Right atrium auricular region (tissue), 2 donors: Measurements from ENCODE around the gene KCNAB1. TPM values are rescaled to one million over a fixed set of nuclear protein-coding genes. Genes with fewer than 3 reads are reported as not detected.

Source experiments
- DNase-seq: peaks from one replicate; pipeline ENCODE4 v3.0.0-alpha.2; 2019; ENCODE audit warnings: low spot score
- H3K27ac ChIP-seq, 2 donors: fragments of 200-600 bp; sonication (generic); 1 replicate in 1 of 2; 2 replicates in 1 of 2; pipeline ENCODE4 v1.5.1; 2016 to 2019
- H3K27me3 ChIP-seq, 2 donors: fragments of 200-600 bp; sonication (generic); one replicate each; pipeline versions ENCODE4 v1.5.1 to v1.6.0; 2017 to 2019
- H3K36me3 ChIP-seq: fragments of 200-600 bp; sonication (generic); one replicate; pipeline ENCODE4 v1.5.1; 2016
- H3K4me1 ChIP-seq, 2 donors: fragments of 200-600 bp; sonication (generic); one replicate each; pipeline versions ENCODE4 v1.5.1 to v1.6.0; 2017 to 2019
- H3K4me3 ChIP-seq, 2 donors: fragments of 200-600 bp; sonication (generic); 1 replicate in 1 of 2; 2 replicates in 1 of 2; pipeline ENCODE4 v1.5.1; 2017 to 2019; ENCODE audit warnings: mild to moderate bottlenecking in 1 of 2, moderate library complexity in 1 of 2
- H3K9me3 ChIP-seq, 2 donors: fragments of 200-600 bp; sonication (generic); one replicate each; pipeline ENCODE4 v1.5.1; 2019
- CTCF ChIP-seq, 2 donors: fragments of 200-600 bp; sonication (generic); IDR thresholded peaks; one replicate each; pipeline ENCODE4 v1.5.1; 2019; ENCODE audit warnings: antibody characterized with exemption in 2 of 2
- total RNA-seq, 2 donors: library from RNA; depleted of rRNA; stranded (reverse); fragments of >200 nt; gene quantifications; one replicate each; pipeline ENCODE4 v1.1.0, GENCODE V29; 2016

KCNAB1 gene
- total RNA-seq, 2 donors from 2014 or later, result 2.0 to 3.2 TPM

- Histone ChIP-seq H3K36me3 (no peaks in the 10 kb centered on the region), H3K9me3 (no peaks in the 10 kb centered on the region), H3K4me3 (no peak overlapping the region), H3K27me3 (no peaks in the 10 kb centered on the region), H3K27ac (no peak overlapping the region), H3K4me1 (peaks cover 0 to 6% of the 10 kb centered on the region in 2 donors)
- no peak for DNase-seq
- no peak for TF ChIP-seq CTCF (IDR thresholded peaks at IDR 0.05)
Measured at GRCh38 chr3:156413293-156413892, 293.0 kb downstream of the KCNAB1 start.

DNA sequence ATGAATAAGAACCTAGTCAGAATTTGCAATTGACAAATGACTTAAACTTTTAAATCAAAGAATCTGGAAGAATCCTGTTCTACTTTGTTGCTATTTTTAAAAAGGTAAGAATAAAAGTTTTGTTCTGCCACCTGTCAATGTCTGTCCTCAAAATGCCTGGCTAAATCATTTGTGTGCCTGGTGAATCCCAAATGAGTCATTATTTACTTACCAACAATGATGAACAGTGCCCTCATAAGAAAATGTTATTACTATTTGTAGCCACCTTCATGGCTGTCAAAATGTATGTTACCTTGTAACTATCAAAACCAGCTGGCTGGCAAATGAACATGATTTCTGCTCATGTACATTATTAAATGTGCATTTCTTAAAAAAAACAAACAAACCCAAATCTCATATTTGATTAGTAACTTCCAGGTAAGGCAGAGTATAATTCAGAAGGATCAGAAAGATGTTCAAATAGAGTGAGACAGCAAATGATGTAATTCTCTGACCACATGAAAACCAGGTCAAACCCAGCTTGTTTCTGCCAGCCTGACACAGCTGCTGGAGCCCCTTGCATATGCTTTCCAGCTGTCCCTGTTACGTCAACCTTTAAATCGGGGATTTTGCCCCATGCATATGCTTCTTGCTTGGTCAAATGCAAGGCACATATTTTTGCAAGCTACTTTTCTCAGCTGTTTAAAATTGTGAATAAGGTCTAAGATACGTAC, 296.6 kb downstream of the KCNAB1 start:
- Histone ChIP-seq H3K9me3 (no peaks in the 10 kb centered on the region), H3K27me3 (no peaks in the 10 kb centered on the region), H3K27ac (no peak overlapping the region), H3K4me1 (peaks cover 0 to 6% of the 10 kb centered on the region in 2 donors), H3K36me3 (no peaks in the 10 kb centered on the region), H3K4me3 (no peak overlapping the region)
- no peak for DNase-seq
- no peak for TF ChIP-seq CTCF (IDR thresholded peaks at IDR 0.05)

DNA sequence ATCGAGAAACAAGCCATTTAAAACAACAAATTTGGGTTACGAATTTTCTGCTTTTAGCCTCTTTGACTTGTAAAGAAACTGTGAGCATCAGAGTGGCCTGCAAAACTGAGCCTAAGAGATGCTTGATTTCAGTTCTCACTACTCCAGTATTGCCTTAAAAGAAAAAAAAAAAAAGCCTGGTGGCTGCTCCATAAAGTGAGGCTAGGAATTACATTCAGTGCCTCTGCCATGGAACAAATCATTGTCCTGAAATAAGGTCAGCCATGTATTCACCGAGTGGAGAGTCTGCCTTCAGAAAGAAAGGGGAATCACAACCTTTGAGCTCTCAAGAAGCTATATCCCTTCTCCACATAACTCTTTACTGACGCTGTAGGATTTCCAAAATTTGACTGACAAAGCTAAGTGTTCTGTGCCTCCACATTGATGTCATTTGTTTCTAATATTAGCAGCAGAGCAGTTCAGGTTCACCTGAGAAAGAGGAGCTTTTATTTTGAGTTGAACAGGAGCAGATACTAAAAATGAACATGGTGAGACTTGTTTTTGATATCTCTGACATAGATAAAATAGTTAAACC, 297.3 kb downstream of the KCNAB1 start:
- H3K4me3 ChIP-seq, result no peak overlapping the region
- H3K4me1 ChIP-seq, result peaks cover 0 to 6% of the 10 kb centered on the region in 2 donors
- TF ChIP-seq CTCF (IDR thresholded peaks at IDR 0.05), result no peak
- no peaks in the 10 kb centered on the region for H3K27me3 ChIP-seq
- no peaks in the 10 kb centered on the region for H3K36me3 ChIP-seq
- no peaks in the 10 kb centered on the region for H3K9me3 ChIP-seq
- no peak overlapping the region for H3K27ac ChIP-seq
- no peak for DNase-seq

DNA sequence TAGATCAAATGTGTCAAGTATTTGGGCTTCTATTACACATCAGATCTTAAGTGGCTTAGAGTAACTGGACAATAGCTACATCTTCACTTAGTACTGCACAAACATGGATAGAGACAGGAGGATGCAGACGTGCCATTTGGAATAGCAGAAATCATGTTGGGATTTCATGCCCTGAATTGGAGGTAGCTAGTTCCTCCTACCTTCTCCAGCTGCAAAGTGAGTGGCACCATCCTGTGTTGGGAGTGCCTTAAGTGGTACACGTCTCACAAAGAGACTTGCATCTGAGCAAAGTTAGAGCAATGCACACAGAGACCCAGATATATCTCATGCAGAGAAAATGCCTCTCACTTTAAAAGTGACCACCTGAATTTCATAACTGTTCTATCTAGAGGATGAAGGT, 298.1 kb downstream of the KCNAB1 start:
- no peak for TF ChIP-seq CTCF (IDR thresholded peaks at IDR 0.05)
- Histone ChIP-seq H3K4me1 (peaks cover 0 to 6% of the 10 kb centered on the region in 2 donors), H3K4me3 (no peak overlapping the region), H3K9me3 (no peaks in the 10 kb centered on the region), H3K27me3 (no peaks in the 10 kb centered on the region), H3K36me3 (no peaks in the 10 kb centered on the region), H3K27ac (no peak overlapping the region)
- DNase-seq, result no peak

GRCh38 chr3:156421534-156421933, 301.2 kb downstream of the KCNAB1 start:
- TF ChIP-seq CTCF (IDR thresholded peaks at IDR 0.05), result no peak
- H3K27me3 ChIP-seq, result no peaks in the 10 kb centered on the region
- peaks cover 0 to 6% of the 10 kb centered on the region in 2 donors for H3K4me1 ChIP-seq
- no peak for DNase-seq
- no peak overlapping the region for H3K27ac ChIP-seq
- no peak overlapping the region for H3K4me3 ChIP-seq
- H3K9me3 ChIP-seq, result no peaks in the 10 kb centered on the region
- H3K36me3 ChIP-seq, result no peaks in the 10 kb centered on the region
